WTC11 (cell line): ENCODE measurements around the gene OBSCN.

Source experiments
- JAZF1 ChIP-seq: fragments of 250-450 bp; sonication (Bioruptor Pico); IDR thresholded peaks from 2 replicates; pipeline ENCODE4 v1.9.0; 2021; ENCODE audit warnings: moderate library complexity, mild to moderate bottlenecking, inconsistent platforms
- JUN ChIP-seq: sonication (generic); formaldehyde crosslinking; IDR thresholded peaks from 2 replicates; pipeline ENCODE4 v1.8.0; 2023; ENCODE audit warnings: mild to moderate bottlenecking, missing genetic modification reagents
- SMAD3 ChIP-seq: sonication (generic); formaldehyde crosslinking; IDR thresholded peaks from 2 replicates; pipeline ENCODE4 v1.8.0; 2022; ENCODE audit warnings: missing genetic modification reagents, mild to moderate bottlenecking, borderline replicate concordance
- TEAD1 ChIP-seq: sonication (generic); formaldehyde crosslinking; IDR thresholded peaks from 2 replicates; pipeline ENCODE4 v1.8.0; 2022; ENCODE audit warnings: mild to moderate bottlenecking, missing genetic modification reagents
- ZNF138 ChIP-seq: sonication (generic); formaldehyde crosslinking; conservative IDR thresholded peaks from 2 replicates; pipeline ENCODE4 v1.8.1; 2022; ENCODE audit warnings: mild to moderate bottlenecking, moderate library complexity, missing genetic modification reagents
- ZNF232 ChIP-seq: sonication (generic); formaldehyde crosslinking; IDR thresholded peaks from 2 replicates; pipeline ENCODE4 v1.8.0; 2022; ENCODE audit warnings: mild to moderate bottlenecking, missing genetic modification reagents
- ZNF317 ChIP-seq: sonication (generic); formaldehyde crosslinking; IDR thresholded peaks from 2 replicates; pipeline ENCODE4 v1.8.1; 2023; ENCODE audit warnings: low read depth, mild to moderate bottlenecking, moderate library complexity, missing genetic modification reagents, borderline replicate concordance
- TF ChIP-seq, protein P1 (sequence below): fragments of 200-600 bp; IDR thresholded peaks from 2 replicates; pipeline ENCODE4 v1.8.0; 2022; ENCODE audit warnings: antibody characterized with exemption
- TF ChIP-seq, protein P2 (sequence below): fragments of 250-450 bp; sonication (Bioruptor Pico); IDR thresholded peaks from 2 replicates; pipeline ENCODE4 v1.8.0; 2021; ENCODE audit warnings: mild to moderate bottlenecking
- TF ChIP-seq, protein P3 (sequence below): sonication (generic); formaldehyde crosslinking; IDR thresholded peaks from 2 replicates; pipeline ENCODE4 v1.8.1; 2022; ENCODE audit warnings: low read depth, missing genetic modification reagents, borderline replicate concordance
- TF ChIP-seq, protein P4 (sequence below): sonication (generic); formaldehyde crosslinking; conservative IDR thresholded peaks from 2 replicates; pipeline ENCODE4 v1.8.1; 2022; ENCODE audit warnings: mild to moderate bottlenecking, missing genetic modification reagents
- TF ChIP-seq, protein P5 (sequence below): sonication (generic); formaldehyde crosslinking; IDR thresholded peaks from 2 replicates; pipeline ENCODE4 v1.8.0; 2023; ENCODE audit warnings: mild to moderate bottlenecking, missing genetic modification reagents

DNA sequence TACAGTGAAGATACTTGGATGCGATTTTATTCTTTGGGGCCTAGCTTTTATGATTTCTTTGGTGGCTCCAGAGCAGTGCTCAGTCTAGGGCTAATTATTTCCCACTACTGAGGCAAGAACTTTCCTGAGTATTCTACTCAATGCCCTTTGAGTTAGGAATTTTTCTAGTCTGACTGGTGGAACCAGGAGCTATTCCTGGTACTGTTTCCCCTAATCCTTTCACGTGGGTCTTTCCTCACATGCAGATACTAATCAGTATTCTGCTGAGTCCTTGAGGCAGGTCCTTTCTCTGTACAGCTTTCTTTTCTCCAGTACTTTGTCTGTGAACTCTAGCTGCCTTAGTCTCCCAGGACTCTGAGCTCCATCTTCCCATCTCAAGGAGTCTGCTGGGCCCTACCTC lies 122.0 kb downstream of the OBSCN start:
- TF ChIP-seq ZNF232 (CRISPR knock-in tag) = no peak
- TF ChIP-seq, protein P1, sequence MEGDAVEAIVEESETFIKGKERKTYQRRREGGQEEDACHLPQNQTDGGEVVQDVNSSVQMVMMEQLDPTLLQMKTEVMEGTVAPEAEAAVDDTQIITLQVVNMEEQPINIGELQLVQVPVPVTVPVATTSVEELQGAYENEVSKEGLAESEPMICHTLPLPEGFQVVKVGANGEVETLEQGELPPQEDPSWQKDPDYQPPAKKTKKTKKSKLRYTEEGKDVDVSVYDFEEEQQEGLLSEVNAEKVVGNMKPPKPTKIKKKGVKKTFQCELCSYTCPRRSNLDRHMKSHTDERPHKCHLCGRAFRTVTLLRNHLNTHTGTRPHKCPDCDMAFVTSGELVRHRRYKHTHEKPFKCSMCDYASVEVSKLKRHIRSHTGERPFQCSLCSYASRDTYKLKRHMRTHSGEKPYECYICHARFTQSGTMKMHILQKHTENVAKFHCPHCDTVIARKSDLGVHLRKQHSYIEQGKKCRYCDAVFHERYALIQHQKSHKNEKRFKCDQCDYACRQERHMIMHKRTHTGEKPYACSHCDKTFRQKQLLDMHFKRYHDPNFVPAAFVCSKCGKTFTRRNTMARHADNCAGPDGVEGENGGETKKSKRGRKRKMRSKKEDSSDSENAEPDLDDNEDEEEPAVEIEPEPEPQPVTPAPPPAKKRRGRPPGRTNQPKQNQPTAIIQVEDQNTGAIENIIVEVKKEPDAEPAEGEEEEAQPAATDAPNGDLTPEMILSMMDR = no peak
- TF ChIP-seq, protein P2, sequence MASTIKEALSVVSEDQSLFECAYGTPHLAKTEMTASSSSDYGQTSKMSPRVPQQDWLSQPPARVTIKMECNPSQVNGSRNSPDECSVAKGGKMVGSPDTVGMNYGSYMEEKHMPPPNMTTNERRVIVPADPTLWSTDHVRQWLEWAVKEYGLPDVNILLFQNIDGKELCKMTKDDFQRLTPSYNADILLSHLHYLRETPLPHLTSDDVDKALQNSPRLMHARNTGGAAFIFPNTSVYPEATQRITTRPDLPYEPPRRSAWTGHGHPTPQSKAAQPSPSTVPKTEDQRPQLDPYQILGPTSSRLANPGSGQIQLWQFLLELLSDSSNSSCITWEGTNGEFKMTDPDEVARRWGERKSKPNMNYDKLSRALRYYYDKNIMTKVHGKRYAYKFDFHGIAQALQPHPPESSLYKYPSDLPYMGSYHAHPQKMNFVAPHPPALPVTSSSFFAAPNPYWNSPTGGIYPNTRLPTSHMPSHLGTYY (CRISPR knock-in tag) = no peak
- no peak for TF ChIP-seq ZNF317 (CRISPR knock-in tag)
- no peak for TF ChIP-seq SMAD3 (CRISPR knock-in tag)
- no peak for TF ChIP-seq JUN
- TF ChIP-seq, protein P3, sequence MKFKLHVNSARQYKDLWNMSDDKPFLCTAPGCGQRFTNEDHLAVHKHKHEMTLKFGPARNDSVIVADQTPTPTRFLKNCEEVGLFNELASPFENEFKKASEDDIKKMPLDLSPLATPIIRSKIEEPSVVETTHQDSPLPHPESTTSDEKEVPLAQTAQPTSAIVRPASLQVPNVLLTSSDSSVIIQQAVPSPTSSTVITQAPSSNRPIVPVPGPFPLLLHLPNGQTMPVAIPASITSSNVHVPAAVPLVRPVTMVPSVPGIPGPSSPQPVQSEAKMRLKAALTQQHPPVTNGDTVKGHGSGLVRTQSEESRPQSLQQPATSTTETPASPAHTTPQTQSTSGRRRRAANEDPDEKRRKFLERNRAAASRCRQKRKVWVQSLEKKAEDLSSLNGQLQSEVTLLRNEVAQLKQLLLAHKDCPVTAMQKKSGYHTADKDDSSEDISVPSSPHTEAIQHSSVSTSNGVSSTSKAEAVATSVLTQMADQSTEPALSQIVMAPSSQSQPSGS (CRISPR knock-in tag) = no peak
- no peak for TF ChIP-seq TEAD1 (CRISPR knock-in tag)
- TF ChIP-seq ZNF138 = no peak
- TF ChIP-seq, protein P4, sequence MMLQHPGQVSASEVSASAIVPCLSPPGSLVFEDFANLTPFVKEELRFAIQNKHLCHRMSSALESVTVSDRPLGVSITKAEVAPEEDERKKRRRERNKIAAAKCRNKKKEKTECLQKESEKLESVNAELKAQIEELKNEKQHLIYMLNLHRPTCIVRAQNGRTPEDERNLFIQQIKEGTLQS (CRISPR knock-in tag) = no peak
- TF ChIP-seq JAZF1 (CRISPR knock-in tag) = no peak
- TF ChIP-seq, protein P5, sequence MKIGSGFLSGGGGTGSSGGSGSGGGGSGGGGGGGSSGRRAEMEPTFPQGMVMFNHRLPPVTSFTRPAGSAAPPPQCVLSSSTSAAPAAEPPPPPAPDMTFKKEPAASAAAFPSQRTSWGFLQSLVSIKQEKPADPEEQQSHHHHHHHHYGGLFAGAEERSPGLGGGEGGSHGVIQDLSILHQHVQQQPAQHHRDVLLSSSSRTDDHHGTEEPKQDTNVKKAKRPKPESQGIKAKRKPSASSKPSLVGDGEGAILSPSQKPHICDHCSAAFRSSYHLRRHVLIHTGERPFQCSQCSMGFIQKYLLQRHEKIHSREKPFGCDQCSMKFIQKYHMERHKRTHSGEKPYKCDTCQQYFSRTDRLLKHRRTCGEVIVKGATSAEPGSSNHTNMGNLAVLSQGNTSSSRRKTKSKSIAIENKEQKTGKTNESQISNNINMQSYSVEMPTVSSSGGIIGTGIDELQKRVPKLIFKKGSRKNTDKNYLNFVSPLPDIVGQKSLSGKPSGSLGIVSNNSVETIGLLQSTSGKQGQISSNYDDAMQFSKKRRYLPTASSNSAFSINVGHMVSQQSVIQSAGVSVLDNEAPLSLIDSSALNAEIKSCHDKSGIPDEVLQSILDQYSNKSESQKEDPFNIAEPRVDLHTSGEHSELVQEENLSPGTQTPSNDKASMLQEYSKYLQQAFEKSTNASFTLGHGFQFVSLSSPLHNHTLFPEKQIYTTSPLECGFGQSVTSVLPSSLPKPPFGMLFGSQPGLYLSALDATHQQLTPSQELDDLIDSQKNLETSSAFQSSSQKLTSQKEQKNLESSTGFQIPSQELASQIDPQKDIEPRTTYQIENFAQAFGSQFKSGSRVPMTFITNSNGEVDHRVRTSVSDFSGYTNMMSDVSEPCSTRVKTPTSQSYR (CRISPR knock-in tag) = no peak
